Activated naive CD4-positive, alpha-beta T cell treated with anti-CD3 and anti-CD28 coated beads, Interleukin-2, amount 50 U/mL, for 24 hours (primary cell): ENCODE results near the gene ARFGEF2.
"Not testable (repeated sequence)": the region's sequence is repeated elsewhere in the genome, so short reads cannot be mapped to it uniquely, and the experiment has no call there.

ENCODE experiments used
- H3K27ac Mint-ChIP-seq: one replicate; pipeline ENCODE4 v1.8.0; 2021; ENCODE audit warnings: mild to moderate bottlenecking, mixed read lengths
- H3K27me3 Mint-ChIP-seq: one replicate; pipeline ENCODE4 v1.8.0; 2021; ENCODE audit warnings: mixed read lengths
- H3K36me3 Mint-ChIP-seq: one replicate; pipeline ENCODE4 v1.8.0; 2021; ENCODE audit warnings: mixed read lengths
- H3K4me1 Mint-ChIP-seq: one replicate; pipeline ENCODE4 v1.8.0; 2021; ENCODE audit warnings: mixed read lengths
- H3K4me3 Mint-ChIP-seq: one replicate; pipeline ENCODE4 v1.8.0; 2021; ENCODE audit warnings: mild to moderate bottlenecking, mixed read lengths
- H3K9me3 Mint-ChIP-seq: one replicate; pipeline ENCODE4 v1.8.0; 2021; ENCODE audit warnings: mixed read lengths

The ARFGEF2 gene

GRCh38 chr20:48921168-48921882 lies at the start of gene ARFGEF2:
ARFGEF2 (plus strand) TSS chr20:48921711; CDS start chr20:48921890, 179 bp downstream.
- H3K9me3 Mint-ChIP-seq: no peaks in the 10 kb centered on the region
- H3K27me3 Mint-ChIP-seq: no peaks in the 10 kb centered on the region
- H3K4me3 Mint-ChIP-seq: peak within 1 kb of the TSS; percentile 98
- H3K36me3 Mint-ChIP-seq: no peaks in the 10 kb centered on the region
- peaks cover 58% of the 10 kb centered on the region for H3K4me1 Mint-ChIP-seq
- H3K27ac Mint-ChIP-seq: peak within 1 kb of the TSS; percentile 100

GRCh38 chr20:48875233-48875913 lies 46.1 kb upstream of the ARFGEF2 start:
- Mint-ChIP-seq H3K4me3 (no peak overlapping the region), H3K27ac (peak overlapping the region; percentile 36), H3K9me3 (no peaks in the 10 kb centered on the region), H3K4me1 (peaks cover 17% of the 10 kb centered on the region), H3K36me3 (no peaks in the 10 kb centered on the region), H3K27me3 (no peaks in the 10 kb centered on the region)

- Mint-ChIP-seq H3K4me1 (peaks cover 17% of the 10 kb centered on the region), H3K27ac (no peak overlapping the region), H3K27me3 (no peaks in the 10 kb centered on the region), H3K36me3 (no peaks in the 10 kb centered on the region), H3K4me3 (no peak overlapping the region), H3K9me3 (no peaks in the 10 kb centered on the region)
Measured at GRCh38 chr20:48875914-48876240, 45.6 kb upstream of the ARFGEF2 start.

- no peaks in the 10 kb centered on the region for H3K9me3 Mint-ChIP-seq
- peaks cover 14% of the 10 kb centered on the region for H3K4me1 Mint-ChIP-seq
- H3K36me3 Mint-ChIP-seq: no peaks in the 10 kb centered on the region
- H3K27me3 Mint-ChIP-seq: no peaks in the 10 kb centered on the region
- H3K4me3 Mint-ChIP-seq: no peak overlapping the region
- no peak overlapping the region for H3K27ac Mint-ChIP-seq
Measured at GRCh38 chr20:48877304-48877703, 44.2 kb upstream of the ARFGEF2 start.

- no peak overlapping the region for H3K27ac Mint-ChIP-seq
- H3K4me3 Mint-ChIP-seq: no peak overlapping the region
- no peaks in the 10 kb centered on the region for H3K36me3 Mint-ChIP-seq
- peaks cover 8% of the 10 kb centered on the region for H3K4me1 Mint-ChIP-seq
- no peaks in the 10 kb centered on the region for H3K9me3 Mint-ChIP-seq
- H3K27me3 Mint-ChIP-seq: no peaks in the 10 kb centered on the region
Measured at GRCh38 chr20:48878534-48879248, 42.8 kb upstream of the ARFGEF2 start.

DNA sequence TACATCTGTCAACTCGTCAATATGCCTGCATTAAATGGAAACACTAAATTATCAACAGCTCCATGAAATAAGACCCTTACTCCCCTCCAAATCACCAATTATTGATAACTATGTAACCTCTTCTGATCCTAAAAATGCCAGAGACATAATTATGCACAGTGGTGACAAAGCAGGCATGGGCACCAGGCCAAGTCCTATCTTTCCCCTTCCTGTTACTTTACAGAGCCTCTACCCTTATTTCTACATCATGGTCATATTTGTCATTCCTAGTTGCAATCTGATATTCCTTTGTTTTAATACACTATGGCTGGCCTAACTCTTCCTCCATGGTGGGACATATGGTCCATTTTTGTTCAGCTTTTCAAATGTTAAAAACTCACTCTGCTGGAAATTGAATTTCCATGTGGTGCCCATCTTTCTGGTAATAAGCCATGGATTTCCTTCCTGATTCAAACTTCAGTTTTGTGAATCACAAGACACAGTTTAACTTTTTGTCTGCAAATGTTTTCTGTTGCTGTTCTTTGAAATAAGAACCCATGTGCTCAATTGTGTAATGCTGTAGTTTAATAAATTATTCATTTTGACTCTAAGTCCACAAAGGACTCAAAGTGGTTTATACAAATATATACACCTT lies 41.8 kb upstream of the ARFGEF2 start:
- H3K27me3 Mint-ChIP-seq: no peaks in the 10 kb centered on the region
- peaks cover 8% of the 10 kb centered on the region for H3K4me1 Mint-ChIP-seq
- no peak overlapping the region for H3K4me3 Mint-ChIP-seq
- no peak overlapping the region for H3K27ac Mint-ChIP-seq
- no peaks in the 10 kb centered on the region for H3K9me3 Mint-ChIP-seq
- no peaks in the 10 kb centered on the region for H3K36me3 Mint-ChIP-seq

- Mint-ChIP-seq H3K9me3 (no peaks in the 10 kb centered on the region), H3K36me3 (no peaks in the 10 kb centered on the region), H3K4me3 (no peak overlapping the region), H3K27me3 (no peaks in the 10 kb centered on the region), H3K27ac (no peak overlapping the region), H3K4me1 (peaks cover 2% of the 10 kb centered on the region)
Measured at GRCh38 chr20:48880331-48880730, 41.2 kb upstream of the ARFGEF2 start.

- H3K36me3 Mint-ChIP-seq: no peaks in the 10 kb centered on the region
- no peaks in the 10 kb centered on the region for H3K9me3 Mint-ChIP-seq
- H3K4me3 Mint-ChIP-seq: no peak overlapping the region
Measured at GRCh38 chr20:48880981-48881657, 40.4 kb upstream of the ARFGEF2 start.

GRCh38 chr20:48885237-48885636 lies 36.3 kb upstream of the ARFGEF2 start:
- H3K4me3 Mint-ChIP-seq: no peak overlapping the region
- no peaks in the 10 kb centered on the region for H3K36me3 Mint-ChIP-seq

More at GRCh38 chr20:48880981-48881657, 40.4 kb upstream of the ARFGEF2 start:
- H3K27me3 Mint-ChIP-seq: no peaks in the 10 kb centered on the region
- H3K4me1 Mint-ChIP-seq: no peaks in the 10 kb centered on the region
- H3K27ac Mint-ChIP-seq: no peak overlapping the region

DNA sequence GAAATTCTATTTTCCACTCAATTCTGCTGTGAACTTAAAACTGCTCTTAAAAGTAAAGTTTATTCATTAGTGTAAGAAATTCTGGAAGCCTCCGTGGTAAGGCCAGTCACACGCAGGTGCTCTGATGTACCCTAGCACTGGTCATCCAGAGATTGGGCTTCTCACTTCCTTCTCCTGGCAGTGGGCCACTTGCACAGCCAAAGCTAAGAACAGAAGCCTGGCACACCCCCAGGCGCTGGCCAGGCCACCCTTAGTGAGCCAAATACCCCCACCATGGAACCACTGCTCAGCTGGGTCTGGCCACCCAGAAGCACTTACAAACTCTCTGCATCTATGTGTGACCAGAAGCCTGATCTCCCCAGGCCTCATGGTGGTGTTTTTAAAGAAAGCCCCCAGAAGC lies 35.3 kb upstream of the ARFGEF2 start:
- no peaks in the 10 kb centered on the region for H3K36me3 Mint-ChIP-seq
- H3K27ac Mint-ChIP-seq: no peak overlapping the region
- no peaks in the 10 kb centered on the region for H3K27me3 Mint-ChIP-seq
- no peak overlapping the region for H3K4me3 Mint-ChIP-seq
- no peaks in the 10 kb centered on the region for H3K4me1 Mint-ChIP-seq
- no peaks in the 10 kb centered on the region for H3K9me3 Mint-ChIP-seq

More at GRCh38 chr20:48885237-48885636, 36.3 kb upstream of the ARFGEF2 start:
- Mint-ChIP-seq H3K27ac (no peak overlapping the region), H3K9me3 (no peaks in the 10 kb centered on the region), H3K4me1 (no peaks in the 10 kb centered on the region), H3K27me3 (no peaks in the 10 kb centered on the region)

GRCh38 chr20:48886811-48887210 lies 34.7 kb upstream of the ARFGEF2 start:
- Mint-ChIP-seq H3K4me1 (no peaks in the 10 kb centered on the region), H3K9me3 (no peaks in the 10 kb centered on the region), H3K27me3 (no peaks in the 10 kb centered on the region), H3K27ac (no peak overlapping the region), H3K36me3 (no peaks in the 10 kb centered on the region), H3K4me3 (no peak overlapping the region)

- not testable (repeated sequence) for H3K4me1 Mint-ChIP-seq, H3K4me3 Mint-ChIP-seq, H3K27me3 Mint-ChIP-seq, H3K9me3 Mint-ChIP-seq, H3K36me3 Mint-ChIP-seq, H3K27ac Mint-ChIP-seq
Measured at GRCh38 chr20:48888517-48888916, 33.0 kb upstream of the ARFGEF2 start.

- H3K4me1 Mint-ChIP-seq: no peaks in the 10 kb centered on the region
Measured at GRCh38 chr20:48889140-48889790, 32.2 kb upstream of the ARFGEF2 start.

DNA sequence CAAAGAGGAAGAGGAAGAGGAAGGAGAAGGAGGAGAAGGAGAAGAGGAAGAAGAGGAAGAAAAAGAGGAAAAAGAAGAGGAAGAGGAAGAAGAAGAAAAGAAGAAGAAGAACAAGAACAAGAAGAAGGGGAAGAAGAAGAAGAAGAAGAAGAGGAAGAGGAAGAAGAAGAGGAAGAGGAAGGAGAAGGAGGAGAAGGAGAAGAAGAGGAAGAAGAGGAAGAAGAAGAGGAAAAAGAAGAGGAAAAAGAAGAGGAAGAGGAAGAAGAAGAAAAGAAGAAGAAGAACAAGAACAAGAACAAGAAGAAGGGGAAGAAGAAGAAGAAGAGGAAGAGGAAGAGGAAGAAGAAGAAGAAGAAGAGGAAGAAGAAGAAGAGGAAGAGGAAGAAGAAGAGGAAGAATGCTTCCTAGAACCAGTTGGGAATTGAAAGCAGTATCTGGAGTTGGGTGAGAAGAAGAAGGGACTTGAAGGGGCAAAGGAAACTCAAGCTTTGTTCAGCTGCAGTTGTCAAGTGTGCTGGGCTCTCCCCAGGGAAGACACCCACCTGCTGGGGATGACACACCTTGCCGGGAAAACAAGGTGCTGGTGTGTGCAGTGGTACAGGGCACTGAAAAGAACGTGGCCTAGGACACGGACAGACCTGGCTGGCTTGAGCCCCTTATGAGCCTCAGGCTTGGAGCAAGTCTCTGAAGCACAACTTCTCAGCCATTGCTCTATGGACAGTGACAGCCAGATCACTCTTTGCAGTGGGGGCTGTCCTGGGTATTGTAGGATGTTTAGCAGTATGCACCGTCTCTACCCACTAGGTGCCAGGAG lies 30.1 kb upstream of the ARFGEF2 start:
- H3K4me3 Mint-ChIP-seq: no peak overlapping the region
- no peaks in the 10 kb centered on the region for H3K4me1 Mint-ChIP-seq
- H3K27ac Mint-ChIP-seq: no peak overlapping the region
- no peaks in the 10 kb centered on the region for H3K36me3 Mint-ChIP-seq
- no peaks in the 10 kb centered on the region for H3K9me3 Mint-ChIP-seq
- H3K27me3 Mint-ChIP-seq: no peaks in the 10 kb centered on the region

More at GRCh38 chr20:48889140-48889790, 32.2 kb upstream of the ARFGEF2 start:
- H3K9me3 Mint-ChIP-seq: no peaks in the 10 kb centered on the region
- no peaks in the 10 kb centered on the region for H3K36me3 Mint-ChIP-seq
- no peaks in the 10 kb centered on the region for H3K27me3 Mint-ChIP-seq
- H3K4me3 Mint-ChIP-seq: no peak overlapping the region
- H3K27ac Mint-ChIP-seq: no peak overlapping the region
